Thoracic aorta (tissue), 2 donors: ENCODE data around the gene PFN4. TPM values are rescaled to one million over a fixed set of nuclear protein-coding genes. Genes with fewer than 3 reads are reported as not detected.
"Not testable (repeated sequence)": the region's sequence is repeated elsewhere in the genome, so short reads cannot be mapped to it uniquely, and the experiment has no call there.

Source experiments
- ATAC-seq: fragments of 150-250 bp; one replicate; pipeline ENCODE4 v1.8.0; 2017; ENCODE audit warnings: low read depth; ENCODE audit not compliant: insufficient number of reproducible peaks, low FRiP score
- DNase-seq: peaks from one replicate; pipeline ENCODE4 v3.0.0-alpha.2; 2020; ENCODE audit warnings: low spot score
- H3K27ac ChIP-seq, 2 donors: fragments of 200-600 bp; sonication (generic); 1 replicate in 1 of 2; 2 replicates in 1 of 2; pipeline ENCODE4 v1.5.1; 2016; ENCODE audit warnings: mild to moderate bottlenecking in 2 of 2, moderate library complexity in 2 of 2
- H3K27me3 ChIP-seq: fragments of 200-600 bp; sonication (generic); replicated peaks from 2 replicates; pipeline ENCODE4 v1.6.0; 2016; ENCODE audit warnings: mild to moderate bottlenecking; ENCODE audit not compliant: insufficient read depth
- H3K36me3 ChIP-seq: fragments of 200-600 bp; sonication (generic); one replicate; pipeline ENCODE4 v1.5.1; 2016
- H3K4me1 ChIP-seq, 2 donors: fragments of 200-600 bp; sonication (generic); 1 replicate in 1 of 2; 2 replicates in 1 of 2; pipeline versions ENCODE4 v1.5.1 to v1.6.0; 2016; ENCODE audit warnings: low read depth in 2 of 2, mild to moderate bottlenecking in 1 of 2; ENCODE audit not compliant: control insufficient read depth in 1 of 2
- H3K4me3 ChIP-seq: fragments of 200-600 bp; sonication (generic); 2 replicates; pipeline ENCODE4 v1.5.1; 2016; ENCODE audit warnings: mild to moderate bottlenecking
- H3K9me3 ChIP-seq: fragments of 200-600 bp; sonication (generic); 2 replicates; pipeline ENCODE4 v1.5.1; 2016
- total RNA-seq, 2 donors: library from RNA; depleted of rRNA; stranded (reverse); fragments of >200 nt; gene quantifications; one replicate each; pipeline versions ENCODE4 v1.1.0 to v1.2.3, GENCODE V29; 2016
- TF ChIP-seq, protein P1 (sequence below): fragments of 200-600 bp; sonication (generic); IDR thresholded peaks from one replicate; pipeline ENCODE4 v1.5.1; 2019; ENCODE audit warnings: antibody characterized with exemption

PFN4 gene
- total RNA-seq, 2 donors from 2014 or later, result 1.9 TPM; not detected in 1

DNA sequence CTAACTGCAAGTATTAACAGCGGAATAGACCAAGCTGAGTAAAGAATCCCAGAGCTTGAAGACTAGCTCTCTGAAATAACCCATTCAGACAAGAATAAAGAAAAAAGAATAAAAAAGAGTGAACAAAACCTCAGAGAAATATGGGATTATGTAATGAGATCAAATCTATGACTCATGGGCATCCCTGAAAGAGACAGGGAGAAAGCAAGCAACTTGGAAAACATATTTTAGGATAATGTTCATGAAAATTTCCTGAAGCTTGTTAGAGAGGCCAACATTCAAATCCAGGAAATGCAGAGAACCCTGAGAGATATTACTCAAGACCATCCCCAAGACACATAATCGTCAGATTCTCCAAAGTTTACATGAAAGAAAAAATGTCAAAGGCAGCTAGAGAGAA, 17.3 kb downstream of the PFN4 start:
- DNase-seq, result no peak
- Histone ChIP-seq H3K27me3 (no peaks in the 10 kb centered on the region), H3K36me3 (peaks cover 6% of the 10 kb centered on the region), H3K9me3 (no peaks in the 10 kb centered on the region), H3K4me3 (no peak overlapping the region), H3K27ac (no peak overlapping the region), H3K4me1 (no peaks in the 10 kb centered on the region)
- no peak for ATAC-seq
- TF ChIP-seq, protein P1, sequence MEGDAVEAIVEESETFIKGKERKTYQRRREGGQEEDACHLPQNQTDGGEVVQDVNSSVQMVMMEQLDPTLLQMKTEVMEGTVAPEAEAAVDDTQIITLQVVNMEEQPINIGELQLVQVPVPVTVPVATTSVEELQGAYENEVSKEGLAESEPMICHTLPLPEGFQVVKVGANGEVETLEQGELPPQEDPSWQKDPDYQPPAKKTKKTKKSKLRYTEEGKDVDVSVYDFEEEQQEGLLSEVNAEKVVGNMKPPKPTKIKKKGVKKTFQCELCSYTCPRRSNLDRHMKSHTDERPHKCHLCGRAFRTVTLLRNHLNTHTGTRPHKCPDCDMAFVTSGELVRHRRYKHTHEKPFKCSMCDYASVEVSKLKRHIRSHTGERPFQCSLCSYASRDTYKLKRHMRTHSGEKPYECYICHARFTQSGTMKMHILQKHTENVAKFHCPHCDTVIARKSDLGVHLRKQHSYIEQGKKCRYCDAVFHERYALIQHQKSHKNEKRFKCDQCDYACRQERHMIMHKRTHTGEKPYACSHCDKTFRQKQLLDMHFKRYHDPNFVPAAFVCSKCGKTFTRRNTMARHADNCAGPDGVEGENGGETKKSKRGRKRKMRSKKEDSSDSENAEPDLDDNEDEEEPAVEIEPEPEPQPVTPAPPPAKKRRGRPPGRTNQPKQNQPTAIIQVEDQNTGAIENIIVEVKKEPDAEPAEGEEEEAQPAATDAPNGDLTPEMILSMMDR, result no peak

DNA sequence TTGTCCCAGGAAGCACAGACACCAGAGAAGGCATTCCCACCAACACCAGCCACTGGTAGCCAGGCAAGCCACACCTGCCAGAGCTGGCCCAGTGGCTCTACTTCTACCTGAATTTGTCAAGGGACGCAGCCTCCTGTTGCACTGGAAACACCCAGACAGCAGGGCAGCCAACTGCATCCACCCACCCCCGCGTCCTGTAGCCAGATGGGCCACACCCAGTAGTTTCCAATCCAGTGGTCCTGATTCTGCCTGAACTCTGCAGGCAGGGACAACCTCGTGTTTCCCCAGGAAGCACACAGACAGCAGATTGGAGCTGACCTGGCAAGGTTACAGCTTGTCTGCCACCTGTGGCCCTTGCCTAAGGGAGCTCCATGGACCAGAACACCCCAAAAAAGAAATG, 18.2 kb downstream of the PFN4 start:
- no peak for ATAC-seq
- TF ChIP-seq, protein P1, result no peak

DNA sequence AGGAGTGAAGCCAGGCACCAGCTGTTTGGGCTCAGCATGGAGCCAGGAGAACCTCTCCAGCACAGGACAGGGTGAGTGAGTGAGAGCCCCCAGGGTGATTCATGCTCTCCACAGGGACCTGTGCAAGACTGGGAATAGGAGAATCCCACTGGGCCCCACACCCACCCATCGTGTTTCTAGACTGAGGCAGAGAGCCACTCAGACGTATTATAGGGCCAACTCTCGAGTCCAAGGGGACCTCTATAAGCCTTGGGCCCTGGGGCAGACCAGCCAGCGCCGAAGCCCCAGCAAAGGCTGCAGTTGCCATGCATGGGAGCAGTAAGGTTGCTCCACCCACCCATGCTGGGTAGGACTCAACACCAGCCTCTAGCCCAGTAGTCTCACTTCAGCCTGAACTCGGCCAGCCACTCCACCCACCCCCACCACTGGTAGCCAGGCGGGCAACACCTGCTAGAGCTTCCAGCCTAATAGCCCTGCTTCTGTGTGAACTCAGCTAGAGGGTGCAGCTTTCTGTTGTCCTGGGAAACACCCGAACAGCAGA, 19.0 kb downstream of the PFN4 start:
- DNase-seq, result no peak
- H3K4me3 ChIP-seq, result no peak overlapping the region
- ATAC-seq, result no peak
- no peaks in the 10 kb centered on the region for H3K27me3 ChIP-seq
- H3K36me3 ChIP-seq, result peaks cover 6% of the 10 kb centered on the region
- TF ChIP-seq, protein P1, result no peak
- H3K27ac ChIP-seq, result no peak overlapping the region
- H3K9me3 ChIP-seq, result no peaks in the 10 kb centered on the region
- no peaks in the 10 kb centered on the region for H3K4me1 ChIP-seq

More for the DNA sequence above, 18.2 kb downstream of the PFN4 start:
- DNase-seq, result no peak
- Histone ChIP-seq H3K36me3 (peaks cover 6% of the 10 kb centered on the region), H3K4me1 (no peaks in the 10 kb centered on the region), H3K27me3 (no peaks in the 10 kb centered on the region), H3K4me3 (no peak overlapping the region), H3K9me3 (no peaks in the 10 kb centered on the region), H3K27ac (no peak overlapping the region)

DNA sequence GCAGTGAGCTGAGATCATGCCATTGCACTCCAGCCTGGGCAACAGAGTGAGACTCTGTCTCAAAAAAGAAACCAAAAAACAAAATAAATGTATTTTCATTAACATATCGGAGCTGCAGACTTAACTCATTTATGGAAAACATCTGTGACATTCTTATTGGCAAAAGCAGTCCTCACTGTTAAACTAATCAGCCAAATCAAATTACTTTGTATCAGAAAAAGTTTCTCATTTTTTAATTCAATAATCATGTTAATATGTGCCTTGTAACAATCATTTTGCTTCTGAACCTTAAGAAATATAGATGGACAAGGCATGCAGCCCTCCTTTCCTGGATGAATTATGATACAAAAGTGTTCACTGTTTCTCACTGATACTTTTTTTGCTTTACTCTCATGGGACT, 20.5 kb downstream of the PFN4 start:
- TF ChIP-seq, protein P1, result no peak

DNA sequence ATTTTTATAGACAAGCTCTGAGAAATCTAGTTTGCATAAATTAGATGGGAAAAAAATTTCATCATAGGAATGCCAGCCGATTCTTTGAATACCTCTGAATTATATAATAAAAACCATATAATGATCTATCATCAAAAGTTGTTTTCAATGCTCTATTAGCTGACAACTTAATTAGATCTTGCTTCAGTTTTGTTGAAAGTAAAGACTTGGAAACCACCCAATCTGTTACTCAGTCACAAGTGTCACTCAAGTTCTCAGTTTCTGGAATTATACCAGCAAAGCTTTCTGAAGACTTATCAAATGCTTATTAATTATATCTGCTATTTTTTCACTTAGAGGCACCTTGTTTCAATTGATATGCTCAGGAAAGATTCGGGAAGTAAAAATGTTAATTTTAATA, 21.1 kb downstream of the PFN4 start:
- H3K4me3 ChIP-seq, result no peak overlapping the region
- peaks cover 6% of the 10 kb centered on the region for H3K36me3 ChIP-seq
- ATAC-seq (no peak), DNase-seq (no peak)
- TF ChIP-seq, protein P1, result no peak
- H3K9me3 ChIP-seq, result no peaks in the 10 kb centered on the region
- no peaks in the 10 kb centered on the region for H3K4me1 ChIP-seq
- no peak overlapping the region for H3K27ac ChIP-seq
- H3K27me3 ChIP-seq, result no peaks in the 10 kb centered on the region

More for the DNA sequence above, 20.5 kb downstream of the PFN4 start:
- Histone ChIP-seq H3K27ac (no peak overlapping the region), H3K27me3 (no peaks in the 10 kb centered on the region), H3K9me3 (no peaks in the 10 kb centered on the region), H3K36me3 (peaks cover 6% of the 10 kb centered on the region), H3K4me1 (no peaks in the 10 kb centered on the region), H3K4me3 (no peak overlapping the region)
- DNase-seq (no peak), ATAC-seq (no peak)

DNA sequence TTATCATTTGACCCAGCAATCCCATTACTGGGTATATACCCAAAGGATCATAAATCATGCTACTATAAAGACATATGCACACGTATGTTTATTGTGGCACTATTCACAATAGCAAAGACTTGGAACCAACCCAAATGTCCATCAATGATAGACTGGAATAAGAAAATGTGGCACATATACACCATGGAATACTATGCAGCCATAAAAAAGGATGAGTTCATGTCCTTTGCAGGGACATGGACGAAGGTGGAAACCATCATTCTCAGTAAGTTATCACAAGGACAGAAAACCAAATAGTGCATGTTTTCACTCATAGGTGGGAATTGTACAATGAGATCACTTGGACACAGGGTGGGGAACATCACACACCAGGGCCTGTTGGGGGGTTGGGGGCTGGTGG, 22.4 kb downstream of the PFN4 start:
- H3K36me3 ChIP-seq, result peaks cover 14% of the 10 kb centered on the region
- not testable (repeated sequence) for H3K27me3 ChIP-seq, DNase-seq, H3K4me1 ChIP-seq, H3K4me3 ChIP-seq, H3K9me3 ChIP-seq, ATAC-seq, H3K27ac ChIP-seq

GRCh38 chr2:24095171-24095677, 27.9 kb downstream of the PFN4 start:
- H3K4me1 ChIP-seq, H3K27ac ChIP-seq, H3K4me3 ChIP-seq, H3K9me3 ChIP-seq, DNase-seq, ATAC-seq, H3K27me3 ChIP-seq: not testable (repeated sequence)
- peaks cover 21% of the 10 kb centered on the region for H3K36me3 ChIP-seq

DNA sequence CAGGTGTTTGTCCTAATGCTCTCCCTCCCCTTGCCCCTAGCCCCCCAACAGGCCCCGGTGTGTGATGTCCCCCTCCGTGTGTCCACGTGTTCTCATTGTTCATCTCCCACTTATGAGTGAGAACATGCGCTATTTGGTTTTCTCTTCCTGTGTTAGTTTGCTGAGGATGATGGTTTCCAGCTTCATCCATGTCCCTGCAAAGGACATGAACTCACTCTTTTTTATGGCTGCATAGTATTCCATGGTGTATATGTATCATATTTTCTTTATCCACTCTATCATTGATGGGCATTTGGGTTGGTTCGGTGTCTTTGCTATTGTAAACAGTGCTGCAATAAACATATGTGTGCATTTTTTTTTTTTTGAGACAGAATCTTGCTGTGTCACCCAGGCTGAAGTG, 29.9 kb downstream of the PFN4 start:
- not testable (repeated sequence) for H3K27me3 ChIP-seq, DNase-seq, H3K27ac ChIP-seq, H3K4me1 ChIP-seq, ATAC-seq, H3K4me3 ChIP-seq, H3K9me3 ChIP-seq
- peaks cover 21% of the 10 kb centered on the region for H3K36me3 ChIP-seq
